NCI-H69 (cell line): ENCODE results near the gene POLR1E.
A peak's percentile ranks its signal among the peaks of the same experiment; 100 is the strongest.
"Not testable (repeated sequence)": the region's sequence is repeated elsewhere in the genome, so short reads cannot be mapped to it uniquely, and the experiment has no call there.

Experiments
- DNase-seq: peaks from one replicate; lab custom pipeline; 2025; lab: John Stamatoyannopoulos, UW

Gene POLR1E

DNA sequence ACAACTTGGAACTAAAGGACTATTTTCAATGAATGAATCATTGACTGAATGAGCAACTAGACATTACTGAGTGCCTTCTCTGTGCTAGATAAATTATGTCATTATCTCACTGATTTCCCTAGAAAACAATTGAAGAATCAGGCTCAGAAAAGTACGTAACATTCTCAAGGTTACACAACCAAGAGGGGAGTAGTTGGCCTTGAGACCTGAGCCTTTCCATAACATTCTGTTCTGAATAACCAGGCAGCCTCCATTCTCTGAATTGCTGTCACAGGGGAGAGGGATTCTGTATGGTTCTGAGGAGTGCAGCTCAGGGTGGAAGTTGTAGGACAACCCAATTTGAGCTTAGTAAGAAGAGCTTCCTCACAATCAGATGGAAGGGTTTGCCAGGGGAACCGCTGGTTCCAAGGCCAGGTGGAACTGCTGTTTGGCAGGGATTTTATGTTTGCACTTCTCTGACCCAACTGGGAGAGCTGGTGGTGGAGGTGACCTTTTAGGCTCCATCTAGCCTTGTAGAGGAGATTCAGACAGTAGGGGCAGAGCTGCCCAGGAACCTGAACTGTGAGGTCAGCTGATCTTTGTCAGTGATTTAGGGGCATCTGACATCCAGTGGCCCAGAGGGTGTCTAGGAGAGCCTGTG is 16.3 kb downstream of the POLR1E start:
- no peak for DNase-seq

DNA sequence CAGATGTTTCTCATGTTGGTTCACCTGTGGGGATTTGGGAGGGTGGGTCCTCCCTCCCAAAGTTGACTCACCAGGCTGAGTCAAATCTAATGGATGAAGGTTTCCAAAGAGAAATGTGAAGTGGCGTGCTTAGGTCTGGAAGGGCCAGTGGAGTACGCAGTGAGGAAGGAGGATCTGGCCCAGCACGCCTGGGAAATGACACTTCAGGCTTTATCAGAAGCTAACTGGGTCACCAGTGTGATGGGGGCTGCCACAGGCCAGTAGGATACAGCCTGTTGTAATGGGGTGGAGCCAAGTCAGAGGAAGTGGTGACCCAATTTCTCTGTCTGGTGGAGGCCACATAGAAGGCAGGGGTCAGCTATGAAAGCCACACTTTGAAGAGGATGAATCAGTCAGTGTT is 18.0 kb downstream of the POLR1E start:
- no peak for DNase-seq

- DNase-seq: no peak
Measured at GRCh38 chr9:37504605-37505004, 18.9 kb downstream of the POLR1E start.

GRCh38 chr9:37507566-37508134 is 21.9 kb downstream of the POLR1E start:
- no peak for DNase-seq

- DNase-seq: no peak
Measured at GRCh38 chr9:37508135-37508833, 22.5 kb downstream of the POLR1E start.

DNA sequence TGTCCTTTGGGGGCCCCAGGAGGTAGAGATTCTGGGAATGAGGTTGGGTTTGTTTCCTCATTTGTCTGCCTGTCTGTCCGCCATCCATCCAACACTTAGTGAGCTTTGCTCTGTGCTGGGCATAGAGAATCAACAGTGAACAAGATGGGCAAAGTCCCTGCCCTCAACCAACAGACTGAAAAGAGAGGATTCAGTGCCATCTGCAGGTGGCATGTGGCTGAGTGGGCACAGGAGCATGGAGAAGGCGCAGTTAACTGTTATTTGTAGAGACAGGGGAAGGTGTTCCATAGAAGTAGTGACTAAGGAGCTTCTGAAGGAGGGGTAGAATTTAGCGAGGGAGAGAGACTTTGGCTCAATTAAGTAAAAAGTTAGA is 23.1 kb downstream of the POLR1E start:
- DNase-seq: peak; percentile 11

GRCh38 chr9:37509536-37509935 is 23.8 kb downstream of the POLR1E start:
- no peak for DNase-seq

GRCh38 chr9:37510053-37510452 is 24.3 kb downstream of the POLR1E start:
- DNase-seq: not testable (repeated sequence)

DNA sequence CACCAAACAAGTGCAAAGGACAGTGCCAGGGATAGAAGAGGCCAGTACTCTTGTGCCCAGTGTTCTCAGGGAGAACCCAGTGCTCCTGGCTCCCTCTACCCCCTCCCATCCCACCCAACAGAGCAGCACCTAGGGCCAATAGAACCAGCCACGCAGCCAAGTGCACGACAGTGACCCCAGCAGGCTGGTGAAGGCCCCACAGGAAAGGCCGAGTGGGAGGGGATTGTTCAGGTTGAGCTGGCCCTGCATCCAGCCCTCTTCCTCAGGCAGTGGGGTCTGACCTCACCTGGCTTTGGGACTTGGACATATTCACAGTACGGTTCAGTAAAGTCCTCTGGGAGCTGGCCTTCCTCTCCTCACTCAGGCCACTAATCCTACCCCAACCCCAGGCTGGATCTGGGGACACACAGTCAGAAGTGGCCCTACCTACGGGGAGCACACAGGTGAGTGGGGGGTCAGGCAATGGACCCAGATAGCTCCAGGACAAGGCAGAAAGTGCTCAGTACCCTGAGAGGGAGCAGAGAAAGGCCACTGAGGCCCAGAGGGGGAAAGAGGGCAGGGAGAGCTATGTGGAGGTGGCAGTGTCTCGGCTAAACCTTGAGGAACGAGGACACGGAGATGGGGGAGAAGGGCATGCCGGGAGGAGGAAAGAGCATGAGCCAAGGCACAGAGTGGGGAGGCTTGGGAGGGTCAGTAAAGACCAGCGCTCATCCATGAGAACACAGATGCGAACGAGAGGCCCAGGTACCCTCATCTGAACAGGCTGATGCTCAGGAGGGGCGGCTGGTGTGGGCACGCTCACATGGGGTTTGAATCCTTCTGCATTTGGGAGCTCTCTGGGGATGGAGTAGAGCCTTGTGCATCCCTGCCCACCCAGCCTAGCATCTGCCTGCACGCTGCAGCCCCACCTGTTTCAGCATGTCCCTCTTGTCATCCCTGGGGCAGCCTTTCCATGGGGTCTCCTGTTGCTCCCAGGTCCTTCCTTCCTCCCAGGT is 25.6 kb downstream of the POLR1E start:
- peak; percentile 61 for DNase-seq

DNA sequence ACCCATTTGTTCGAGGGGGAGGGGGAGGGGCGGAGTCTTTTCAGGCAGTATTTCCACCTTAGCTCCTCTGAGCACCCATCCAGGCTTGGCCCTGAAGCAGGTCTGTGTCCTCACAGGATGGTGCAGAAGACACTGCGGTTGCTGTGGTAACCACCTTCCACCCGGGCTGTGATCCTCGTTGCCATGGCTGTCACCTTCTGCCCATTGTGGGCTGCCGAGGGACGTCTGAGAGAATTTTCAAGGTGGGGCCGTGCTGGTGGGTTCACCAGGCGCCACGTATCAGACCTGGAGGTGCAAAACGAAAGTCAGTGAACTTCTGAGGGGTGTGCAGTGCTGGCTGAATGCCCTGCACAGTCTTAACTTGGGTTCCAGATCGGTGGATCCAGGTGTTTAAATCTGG is 26.7 kb downstream of the POLR1E start:
- DNase-seq: no peak

GRCh38 chr9:37514415-37514814 is 28.7 kb downstream of the POLR1E start:
- not testable (repeated sequence) for DNase-seq

DNA sequence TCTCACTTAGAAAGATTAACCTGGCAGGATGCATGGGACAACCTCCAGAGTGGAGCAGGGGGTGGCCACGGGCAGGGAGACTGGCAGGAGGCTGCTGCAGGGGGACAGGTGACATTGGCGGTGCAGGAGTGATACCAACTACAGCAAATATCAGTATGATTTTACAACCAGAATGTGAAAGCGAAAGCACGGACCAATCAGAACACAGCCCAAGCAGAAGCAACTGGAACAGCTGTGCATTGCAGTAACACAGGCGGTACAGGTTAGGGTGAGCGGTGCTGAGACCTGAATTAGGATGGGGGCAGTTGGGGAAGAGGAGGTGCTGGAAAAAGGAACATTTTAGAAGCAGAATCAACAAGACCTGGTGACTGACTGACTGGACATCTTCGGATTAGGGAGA is 29.3 kb downstream of the POLR1E start:
- no peak for DNase-seq

DNA sequence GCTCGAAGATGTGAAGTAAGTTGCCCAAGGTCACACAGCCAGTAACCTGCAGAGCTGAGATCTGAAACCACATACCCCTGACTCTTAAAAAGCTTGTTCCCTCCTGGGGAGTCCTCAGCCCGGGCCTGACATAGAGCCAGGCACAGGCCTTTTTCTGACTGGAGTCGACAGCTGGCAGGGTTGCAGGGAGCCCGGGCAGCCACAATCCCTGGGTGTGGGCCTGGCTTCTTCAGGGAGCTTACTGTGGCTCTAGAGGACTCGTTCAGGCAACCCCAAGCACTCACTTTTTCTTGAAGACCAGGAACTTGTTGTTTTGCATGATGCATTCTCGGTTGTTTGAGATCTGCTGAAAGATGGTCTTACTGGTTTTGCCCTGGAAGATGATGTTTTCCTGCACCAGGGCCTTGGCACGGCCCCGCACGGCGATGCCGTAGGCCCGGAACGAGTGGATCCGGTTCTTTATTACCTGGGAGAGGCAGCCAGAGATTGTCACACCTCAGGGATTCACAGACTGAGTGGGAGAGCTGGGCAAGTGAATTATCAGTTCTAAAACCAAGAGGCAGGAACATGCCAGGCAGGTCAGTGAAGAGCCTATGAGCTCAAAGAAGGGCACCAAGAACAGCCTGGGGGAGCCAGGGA is 30.0 kb downstream of the POLR1E start:
- DNase-seq: no peak

- DNase-seq: no peak
Measured at GRCh38 chr9:37517923-37518322, 32.2 kb downstream of the POLR1E start.

GRCh38 chr9:37520641-37521040 is 34.9 kb downstream of the POLR1E start:
- DNase-seq: no peak

DNA sequence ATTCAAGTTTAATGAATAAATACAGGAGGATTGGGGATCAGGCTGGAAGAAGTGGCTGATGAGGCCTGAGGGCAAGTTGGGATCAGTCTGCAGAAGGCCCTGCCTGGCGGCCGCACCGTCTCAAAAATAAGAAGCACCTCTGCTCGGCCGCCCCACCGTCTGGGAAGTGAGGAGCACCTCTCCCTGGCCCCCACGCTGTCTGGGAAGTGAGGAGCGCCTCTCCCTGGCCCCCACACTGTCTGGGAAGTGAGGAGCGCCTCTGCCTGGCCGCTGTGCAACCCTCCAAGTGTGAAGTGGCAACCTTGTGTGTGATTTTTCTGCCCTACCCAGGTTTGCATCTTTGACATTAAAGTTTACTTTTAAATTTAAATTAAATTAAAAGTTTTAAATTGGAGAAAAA is 35.4 kb downstream of the POLR1E start:
- no peak for DNase-seq

GRCh38 chr9:37522971-37523370 is 37.2 kb downstream of the POLR1E start:
- DNase-seq: no peak

DNA sequence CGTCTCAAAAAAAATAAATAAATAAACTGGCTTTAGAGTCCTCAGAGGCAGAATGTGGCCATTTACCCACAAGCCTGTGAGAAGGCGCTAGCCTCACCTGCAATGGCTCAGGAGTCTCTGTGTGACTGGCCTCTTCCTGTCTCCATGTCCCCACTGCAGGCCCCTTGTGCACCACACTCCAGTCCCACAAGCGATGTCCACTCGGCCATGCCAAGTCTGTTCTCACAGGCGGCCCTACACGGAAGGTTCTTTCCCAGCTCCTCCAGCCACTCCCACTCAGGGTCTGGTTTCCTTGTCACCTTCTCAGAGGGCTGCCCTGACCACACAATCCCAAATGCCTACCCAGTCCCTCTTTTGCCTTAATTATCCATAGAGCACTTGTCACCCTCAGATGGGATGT is 38.2 kb downstream of the POLR1E start:
- DNase-seq: no peak

GRCh38 chr9:37528652-37529471 is 43.1 kb downstream of the POLR1E start:
- no peak for DNase-seq

DNA sequence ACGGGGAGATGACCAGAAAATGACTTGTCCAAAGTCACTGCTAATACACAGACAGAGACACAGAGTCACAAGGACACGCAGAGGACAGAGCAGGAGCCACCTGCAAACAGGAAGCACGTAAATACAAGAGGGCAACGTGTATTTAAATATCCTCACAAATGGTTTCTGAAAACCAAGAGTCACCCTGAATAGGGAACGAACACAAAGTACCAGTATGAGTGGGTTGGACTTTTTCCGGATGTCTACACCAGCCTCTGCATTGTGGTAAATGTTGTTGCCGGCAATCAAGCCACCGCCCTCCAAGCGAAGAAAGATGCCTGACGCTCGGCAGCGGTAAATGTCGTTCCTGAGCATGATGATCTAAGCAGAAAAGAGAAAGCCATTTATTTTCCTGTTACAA is 46.0 kb downstream of the POLR1E start:
- no peak for DNase-seq

DNA sequence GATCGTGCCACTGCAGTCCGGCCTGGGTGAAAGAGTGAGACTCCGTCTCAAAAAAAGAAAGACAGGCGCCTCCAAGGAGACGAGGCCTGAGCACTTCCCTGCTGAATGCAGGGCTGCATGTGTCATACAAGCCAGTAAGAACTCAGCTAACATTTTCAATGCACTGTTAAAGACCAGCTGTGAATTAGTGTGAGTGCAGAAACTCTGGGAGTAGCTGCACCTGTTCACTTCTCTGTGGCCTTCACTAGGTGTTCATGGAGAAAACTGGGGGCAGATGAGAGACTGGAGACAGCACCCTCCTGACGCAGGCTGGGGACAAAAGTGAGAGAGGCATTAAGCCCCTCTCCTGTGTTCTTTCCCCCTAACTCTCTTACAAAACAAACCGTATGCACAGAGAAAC is 48.7 kb downstream of the POLR1E start:
- no peak for DNase-seq
